ENCODE data around the gene THUMPD3.

DNA sequence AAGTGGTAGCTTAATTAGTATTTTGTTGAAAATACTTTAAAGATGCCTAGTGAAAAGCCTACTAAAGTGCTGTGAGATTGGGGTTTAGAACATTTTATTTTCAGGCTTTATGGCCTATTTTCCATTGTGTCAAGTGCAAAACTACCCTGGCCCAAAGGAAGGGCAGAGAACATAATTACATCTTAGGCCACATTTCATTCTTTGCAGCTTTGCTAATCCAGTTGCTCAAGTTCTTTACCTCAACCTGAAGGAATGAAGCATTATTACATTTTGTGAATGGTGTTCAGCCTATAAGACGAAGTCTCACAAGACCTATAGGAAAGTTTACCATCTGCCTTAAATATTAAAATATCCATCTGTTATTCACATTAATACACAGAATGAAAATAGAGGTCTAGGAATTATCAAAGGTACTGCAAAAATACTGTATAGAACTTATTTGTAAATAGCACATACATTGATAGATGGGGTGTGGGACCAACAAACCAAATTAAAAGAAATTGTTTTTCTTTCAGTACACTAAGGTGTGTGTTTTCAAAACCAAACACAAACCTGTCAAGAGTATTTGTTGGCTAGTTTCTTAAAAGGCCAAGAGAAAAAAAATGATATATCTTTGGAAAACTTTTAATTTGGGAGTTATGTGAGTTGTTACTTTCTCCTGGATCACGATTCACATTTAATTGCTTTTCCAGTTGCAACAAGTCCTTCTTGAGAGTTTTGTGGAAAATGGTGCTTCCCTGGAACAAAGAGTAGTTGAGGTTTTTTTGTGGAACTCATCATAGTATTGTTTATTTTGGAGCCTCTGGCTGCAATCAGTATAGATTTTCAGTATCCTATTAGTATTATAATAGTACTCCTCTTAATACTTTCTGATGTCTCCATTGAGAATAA, 22.6 kb downstream of the THUMPD3 start:
- TF ChIP-seq POLR2A (IDR thresholded peaks at IDR 0.05; ENCODE audit: low read length) (no peak), GATA1 (IDR thresholded peaks at IDR 0.05; ENCODE audit: low read depth, low read length) (no peak)

Measured in erythroblast (primary cell).